Measurements from ENCODE around the gene PSMA7. TPM values are rescaled to one million over a fixed set of nuclear protein-coding genes. Genes with fewer than 3 reads are reported as not detected.

PSMA7 gene
- polyA plus RNA-seq, 1 donor (not counting 4 experiments of a cell fraction or from before 2014, with no cell fraction given): 383 TPM

GRCh38 chr20:62178316-62179161, 35.3 kb upstream of the PSMA7 start:
- TF ChIP-seq EZH2 (IDR thresholded peaks at IDR 0.05; ENCODE audit: low read length) (no peak), CTCF (optimal IDR thresholded peaks at IDR 0.05 in 1 of 3, IDR thresholded peaks at IDR 0.05 in 1 of 3, conservative IDR thresholded peaks at IDR 0.05 in 1 of 3; ENCODE audit: extremely low read depth in 1 of 3, insufficient read depth in 2 of 3, low read length in 3 of 3) (no peak)
- Histone ChIP-seq H2AFZ (ENCODE audit: control insufficient read depth, low read length) (no peak overlapping the region), H3K79me2 (ENCODE audit: control insufficient read depth, insufficient read depth, low read length) (peaks cover 7% of the 10 kb centered on the region), H3K9ac (ENCODE audit: control insufficient read depth, extremely low read depth, insufficient read depth, low read length) (no peak overlapping the region), H3K27me3 (ENCODE audit: control insufficient read depth, extremely low read depth, insufficient read depth, low read length) (no peaks in the 10 kb centered on the region), H3K4me2 (ENCODE audit: control insufficient read depth, extremely low read depth, insufficient read depth, low read depth, low read length) (no peak overlapping the region), H3K36me3 (ENCODE audit: control insufficient read depth in 2 of 2, extremely low read depth in 1 of 2, insufficient read depth in 2 of 2, low read length in 2 of 2) (peaks cover 11 to 15% of the 10 kb centered on the region in 2 experiments), H4K20me1 (ENCODE audit: control insufficient read depth, extremely low read depth, insufficient read depth, low read length) (no peaks in the 10 kb centered on the region), H3K4me1 (ENCODE audit: control insufficient read depth, extremely low read depth, insufficient read depth, low read length) (peaks cover 7% of the 10 kb centered on the region), H3K9me3 (ENCODE audit: control insufficient read depth, low read depth, low read length) (no peaks in the 10 kb centered on the region), H3K9me1 (ENCODE audit: control insufficient read depth, extremely low read depth, insufficient read depth, low read length) (no peaks in the 10 kb centered on the region), H3K4me3 (ENCODE audit: control insufficient read depth in 2 of 3, extremely low read depth in 1 of 3, insufficient read depth in 2 of 3, low read depth in 1 of 3, low read length in 3 of 3) (no peak overlapping the region), H3K27ac (ENCODE audit: control insufficient read depth, insufficient read depth, low read length) (no peak overlapping the region)
- DNase-seq (ENCODE audit: low read depth, low spot score) (no peak), FAIRE-seq (no peak)
- dilution Hi-C loops (cut with MboI; ENCODE audit: extremely low pct_ligation_motif_present, low sequenced_read_pairs): no loop called here

DNA sequence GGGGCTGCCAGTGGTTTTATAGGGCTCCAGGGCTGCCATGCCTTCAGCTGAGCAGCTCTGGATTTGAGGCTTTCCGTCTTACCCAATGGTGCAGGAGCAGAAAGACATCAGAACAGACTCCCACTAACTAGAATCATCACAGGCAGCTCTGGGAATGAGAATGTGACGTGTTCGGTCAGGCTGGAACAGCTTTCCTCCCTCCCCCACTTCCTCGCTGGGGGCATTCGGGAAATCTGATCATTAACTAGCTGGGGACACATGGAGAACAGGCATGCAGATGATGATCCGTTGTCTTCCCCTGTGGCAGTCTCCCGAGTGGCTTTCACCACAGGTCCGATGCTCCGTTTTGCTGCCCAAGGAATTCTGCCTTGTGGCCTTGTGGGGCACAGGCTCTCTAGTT, 34.1 kb upstream of the PSMA7 start:
- dilution Hi-C loops (cut with MboI; ENCODE audit: extremely low pct_ligation_motif_present, low sequenced_read_pairs): no loop called here
- H3K9ac ChIP-seq (ENCODE audit: control insufficient read depth, extremely low read depth, insufficient read depth, low read length): no peak overlapping the region
- no peak for TF ChIP-seq EZH2 (IDR thresholded peaks at IDR 0.05; ENCODE audit: low read length)
- TF ChIP-seq CTCF (optimal IDR thresholded peaks at IDR 0.05 in 1 of 3, IDR thresholded peaks at IDR 0.05 in 1 of 3, conservative IDR thresholded peaks at IDR 0.05 in 1 of 3; ENCODE audit: extremely low read depth in 1 of 3, insufficient read depth in 2 of 3, low read length in 3 of 3): no peak
- H4K20me1 ChIP-seq (ENCODE audit: control insufficient read depth, extremely low read depth, insufficient read depth, low read length): no peaks in the 10 kb centered on the region
- DNase-seq (ENCODE audit: low read depth, low spot score) (no peak), FAIRE-seq (no peak)
- H3K36me3 ChIP-seq (ENCODE audit: control insufficient read depth in 2 of 2, extremely low read depth in 1 of 2, insufficient read depth in 2 of 2, low read length in 2 of 2): peaks cover 13 to 15% of the 10 kb centered on the region in 2 experiments
- no peak overlapping the region for H3K4me3 ChIP-seq (ENCODE audit: control insufficient read depth in 2 of 3, extremely low read depth in 1 of 3, insufficient read depth in 2 of 3, low read depth in 1 of 3, low read length in 3 of 3)
- H3K27ac ChIP-seq (ENCODE audit: control insufficient read depth, insufficient read depth, low read length): no peak overlapping the region
- no peaks in the 10 kb centered on the region for H3K27me3 ChIP-seq (ENCODE audit: control insufficient read depth, extremely low read depth, insufficient read depth, low read length)
- H3K4me1 ChIP-seq (ENCODE audit: control insufficient read depth, extremely low read depth, insufficient read depth, low read length): peaks cover 6% of the 10 kb centered on the region
- no peaks in the 10 kb centered on the region for H3K9me1 ChIP-seq (ENCODE audit: control insufficient read depth, extremely low read depth, insufficient read depth, low read length)
- no peak overlapping the region for H3K4me2 ChIP-seq (ENCODE audit: control insufficient read depth, extremely low read depth, insufficient read depth, low read depth, low read length)
- H2AFZ ChIP-seq (ENCODE audit: control insufficient read depth, low read length): no peak overlapping the region
- H3K9me3 ChIP-seq (ENCODE audit: control insufficient read depth, low read depth, low read length): no peaks in the 10 kb centered on the region
- H3K79me2 ChIP-seq (ENCODE audit: control insufficient read depth, insufficient read depth, low read length): peaks cover 2% of the 10 kb centered on the region

Data from keratinocyte (primary cell).